GM19043 (cell line): ENCODE data around the gene SDC1.
A peak's percentile ranks its signal among the peaks of the same experiment; 100 is the strongest.
"Not testable (repeated sequence)": the region's sequence is repeated elsewhere in the genome, so short reads cannot be mapped to it uniquely, and the experiment has no call there.

Source experiments
- ATAC-seq: cut with Tn5 transposase; IDR thresholded peaks from one replicate; pipeline ENCODE4 v1.9.1; 2021; ENCODE audit warnings: low read depth; ENCODE audit not compliant: unreplicated experiment

Gene SDC1, protein sequence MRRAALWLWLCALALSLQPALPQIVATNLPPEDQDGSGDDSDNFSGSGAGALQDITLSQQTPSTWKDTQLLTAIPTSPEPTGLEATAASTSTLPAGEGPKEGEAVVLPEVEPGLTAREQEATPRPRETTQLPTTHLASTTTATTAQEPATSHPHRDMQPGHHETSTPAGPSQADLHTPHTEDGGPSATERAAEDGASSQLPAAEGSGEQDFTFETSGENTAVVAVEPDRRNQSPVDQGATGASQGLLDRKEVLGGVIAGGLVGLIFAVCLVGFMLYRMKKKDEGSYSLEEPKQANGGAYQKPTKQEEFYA

DNA sequence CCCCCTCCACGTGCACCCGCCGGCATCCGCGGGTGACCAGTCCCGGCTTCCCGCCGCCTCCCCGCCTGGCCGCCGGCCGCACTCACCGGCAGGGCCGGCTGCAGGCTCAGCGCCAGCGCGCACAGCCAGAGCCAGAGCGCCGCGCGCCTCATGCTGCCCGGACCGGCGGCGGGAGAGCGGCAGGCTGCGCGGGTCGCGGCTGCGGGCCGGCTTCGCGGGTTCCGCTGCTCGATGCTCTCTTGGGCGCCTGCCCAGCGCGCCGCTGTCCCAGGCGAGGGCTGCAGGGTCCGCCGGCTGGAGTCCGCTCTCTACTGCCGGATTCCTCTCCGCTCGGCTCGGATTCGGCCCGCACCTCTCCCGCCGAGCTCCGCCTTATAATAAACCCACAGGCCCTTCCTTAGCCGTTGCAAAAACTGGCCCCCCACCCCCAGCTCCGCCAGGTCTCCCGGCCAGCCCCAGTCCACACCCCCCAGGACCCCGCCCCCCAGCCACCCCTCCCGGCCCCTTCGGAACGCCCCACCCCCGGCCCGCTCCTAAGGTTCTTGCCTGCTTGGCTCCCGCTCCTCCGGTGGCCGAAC, at the start of gene SDC1:
Gene SDC1, minus strand, starts transcription at position 415 of the 578 bp plus-strand sequence. Its CDS starts 263 bp downstream, at position 152.
- peak; percentile 17 for ATAC-seq

DNA sequence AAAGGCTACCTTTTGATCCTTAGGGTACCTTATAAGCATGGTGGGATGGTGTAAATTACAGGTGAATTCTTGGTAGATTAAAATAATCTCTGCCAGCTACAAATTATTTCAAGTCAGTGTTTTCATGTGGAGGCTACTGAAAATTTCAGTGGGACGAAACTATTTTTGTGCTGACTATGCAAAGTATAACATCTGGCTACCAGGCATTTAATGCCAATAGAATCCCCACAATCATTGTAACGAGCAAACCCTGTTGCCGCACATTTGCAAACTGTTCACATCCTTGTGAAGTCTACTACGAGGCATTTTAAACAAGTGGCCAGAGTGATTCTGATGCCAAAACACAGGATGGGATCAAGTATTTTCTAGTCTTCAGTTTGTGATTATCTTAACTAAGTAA, 48.1 kb upstream of the SDC1 start:
- ATAC-seq: no peak

DNA sequence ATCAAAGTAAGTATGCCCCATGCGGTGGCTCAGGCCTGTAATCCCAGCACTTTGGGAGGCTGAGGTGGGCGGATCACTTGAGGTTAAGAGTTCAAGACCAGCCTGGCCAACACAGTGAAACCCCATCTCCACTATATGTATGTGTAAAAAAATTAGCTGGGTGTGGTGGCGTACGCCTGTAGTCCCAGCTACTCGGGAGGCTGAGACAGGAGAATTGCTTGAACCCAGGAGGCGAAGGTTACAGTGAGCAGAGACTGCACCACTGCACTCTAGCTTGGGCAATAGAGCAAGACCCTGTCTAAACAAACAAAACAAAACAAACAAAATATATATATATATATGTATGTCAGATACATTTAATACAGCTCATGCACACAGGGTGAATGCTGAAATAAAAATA, 43.4 kb upstream of the SDC1 start:
- not testable (repeated sequence) for ATAC-seq

- no peak for ATAC-seq
These were observed 42.6 kb upstream of the SDC1 start for GRCh38 chr2:20267529-20267928.

DNA sequence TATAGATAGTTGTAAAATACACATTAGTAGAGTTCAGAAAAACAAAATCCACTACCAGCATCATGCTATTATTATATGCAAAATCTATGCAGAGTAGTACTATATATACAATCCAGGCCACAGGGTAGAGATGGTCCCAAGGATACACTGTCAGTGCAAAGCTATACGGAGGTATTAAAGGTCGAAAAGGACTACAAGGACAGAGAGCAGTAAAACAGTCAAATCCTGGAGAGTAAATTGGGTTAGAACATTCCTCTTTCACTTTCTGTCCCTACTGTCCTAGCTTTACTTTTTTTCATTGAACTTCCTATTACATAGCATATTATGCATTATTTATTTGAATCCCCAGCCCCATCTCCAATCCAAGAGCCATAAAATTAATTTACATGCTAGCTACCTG, 39.7 kb upstream of the SDC1 start:
- ATAC-seq: no peak

- no peak for ATAC-seq
These were observed 32.5 kb upstream of the SDC1 start for GRCh38 chr2:20257411-20257810.

- ATAC-seq: no peak
These were observed 29.8 kb upstream of the SDC1 start for GRCh38 chr2:20254731-20255130.

- no peak for ATAC-seq
These were observed 25.5 kb upstream of the SDC1 start for GRCh38 chr2:20250436-20250835.

DNA sequence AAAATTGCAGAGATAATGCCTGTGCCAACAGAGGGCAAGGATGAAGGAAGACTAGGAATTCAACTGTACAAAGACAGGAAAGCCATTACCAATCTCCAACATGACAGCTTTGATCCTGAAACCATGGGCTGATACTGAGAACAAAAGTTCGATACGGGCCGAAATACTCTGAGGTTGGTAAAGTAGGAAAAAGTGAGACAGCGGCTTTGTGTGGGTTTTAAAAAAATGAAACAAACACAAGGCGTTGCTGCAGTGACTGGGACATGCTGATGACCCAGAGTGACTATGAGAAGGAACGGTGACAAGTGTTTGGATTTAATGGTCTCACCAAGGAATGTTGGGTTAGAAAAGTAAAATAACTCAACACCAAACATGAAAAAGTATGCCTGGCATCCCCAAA, 24.2 kb upstream of the SDC1 start:
- ATAC-seq: no peak

GRCh38 chr2:20247084-20247483, 22.2 kb upstream of the SDC1 start:
- no peak for ATAC-seq

- not testable (repeated sequence) for ATAC-seq
These were observed 18.7 kb upstream of the SDC1 start for GRCh38 chr2:20243637-20244036.

- no peak for ATAC-seq
These were observed 17.9 kb upstream of the SDC1 start for GRCh38 chr2:20242727-20243377.

- peak; percentile 50 for ATAC-seq
These were observed 17.2 kb upstream of the SDC1 start for GRCh38 chr2:20241973-20242726.

GRCh38 chr2:20240291-20240690, 15.4 kb upstream of the SDC1 start:
- not testable (repeated sequence) for ATAC-seq

- ATAC-seq: no peak
These were observed 11.6 kb upstream of the SDC1 start for GRCh38 chr2:20236496-20236895.

DNA sequence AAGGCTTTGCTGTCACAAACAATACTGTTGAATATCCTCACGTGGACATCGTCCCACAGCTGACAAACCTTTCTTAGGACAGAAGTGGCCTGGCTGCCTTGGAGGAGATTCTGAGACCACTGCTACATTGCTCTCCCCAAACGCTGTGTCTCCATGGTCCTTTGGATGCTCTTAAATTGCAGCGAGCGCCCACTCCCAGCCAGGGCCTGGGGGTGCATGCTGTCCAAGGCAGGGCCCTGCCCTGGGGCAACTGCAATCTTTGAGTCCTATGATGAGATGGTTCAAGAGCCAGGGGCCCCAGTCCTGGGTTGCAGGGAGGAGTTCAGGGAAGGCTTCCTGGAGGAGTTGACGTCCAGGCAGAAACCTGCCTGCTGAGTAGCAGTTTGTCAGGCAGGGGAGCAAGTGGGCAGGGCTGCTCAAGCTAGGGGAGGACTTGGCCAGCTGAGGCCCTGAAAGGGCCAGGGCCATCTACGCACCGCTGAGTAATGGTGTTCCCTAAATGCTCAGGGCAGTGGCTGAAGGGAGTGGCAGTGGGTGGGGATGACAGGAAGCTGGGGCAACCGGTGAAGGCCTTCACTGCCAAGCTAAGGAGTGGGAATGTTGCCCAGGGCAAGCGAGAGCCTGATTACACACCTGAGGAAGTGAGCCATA, 10.8 kb upstream of the SDC1 start:
- ATAC-seq: no peak

DNA sequence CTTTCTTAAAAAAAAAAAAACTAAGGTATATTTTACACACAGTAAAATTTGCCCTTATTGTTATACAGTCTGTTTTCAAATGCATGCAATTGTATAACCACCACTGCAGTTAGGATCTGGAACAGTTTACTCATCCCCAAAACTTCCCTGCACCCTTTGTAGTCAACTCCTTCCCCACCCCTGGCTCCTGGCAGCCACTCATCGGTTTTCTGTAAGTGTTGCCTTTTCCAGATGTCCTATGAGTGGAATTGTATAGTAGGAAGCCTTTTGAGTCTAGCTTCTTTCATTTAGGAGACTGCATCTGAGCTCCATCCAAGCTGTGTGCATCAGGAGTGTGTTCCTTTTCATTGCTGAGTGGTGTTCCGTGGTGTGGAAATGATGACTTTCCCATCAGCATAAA, 9.7 kb upstream of the SDC1 start:
- not testable (repeated sequence) for ATAC-seq

- ATAC-seq: no peak
These were observed 7.9 kb upstream of the SDC1 start for GRCh38 chr2:20232837-20233207.

DNA sequence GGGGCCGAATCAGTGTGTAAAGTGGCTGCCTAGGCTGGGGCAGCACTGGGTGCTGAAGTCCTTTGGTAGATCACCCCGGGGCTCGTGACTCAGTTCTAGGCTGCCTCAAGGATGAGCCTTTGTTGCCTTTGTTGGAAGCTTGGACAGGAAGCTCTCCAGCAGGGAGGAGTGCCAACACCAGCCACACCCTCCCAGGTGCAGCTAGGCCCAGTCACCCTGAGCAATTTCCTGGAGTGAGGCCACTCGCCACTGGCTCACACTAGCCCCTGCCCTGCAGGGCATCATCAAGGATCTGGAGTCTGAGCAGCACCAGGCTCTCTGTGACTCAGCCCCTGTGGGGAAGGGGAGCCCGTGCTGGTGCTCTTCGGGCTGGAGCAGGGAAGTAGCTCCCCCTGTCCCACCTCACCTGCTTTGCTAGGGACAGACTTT, 6.7 kb upstream of the SDC1 start:
- ATAC-seq: no peak

DNA sequence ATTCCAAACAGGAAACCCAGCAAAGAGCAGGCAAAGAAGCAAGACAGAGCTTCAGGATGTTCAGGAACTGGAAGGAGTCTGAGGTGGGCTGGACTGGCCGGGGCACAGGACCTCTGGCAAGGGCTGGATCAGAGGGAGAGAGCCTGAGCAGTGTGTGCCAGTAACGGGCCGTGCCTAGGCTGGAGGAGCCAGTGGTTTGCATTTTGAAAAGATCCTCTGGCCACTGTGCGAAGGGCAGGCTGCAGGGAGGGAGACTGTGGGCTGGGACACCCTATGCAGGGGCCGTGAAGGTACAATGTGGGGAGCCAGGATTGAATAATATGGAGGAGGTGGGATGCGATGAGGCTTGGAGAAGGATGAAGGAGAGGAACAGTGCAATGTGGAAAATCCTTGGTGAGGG, 6.2 kb upstream of the SDC1 start:
- no peak for ATAC-seq

GRCh38 chr2:20230114-20230425, 5.1 kb upstream of the SDC1 start:
- no peak for ATAC-seq
